SU-DHL-6 (cell line): ENCODE results near the gene PTDSS2.

Experiments used
- H2AFZ ChIP-seq: fragments of 200-600 bp; sonication (generic); 2 replicates; pipeline ENCODE4 v1.6.1; 2014; ENCODE audit warnings: low read depth, mild to moderate bottlenecking, moderate library complexity, mixed read lengths, antibody characterized with exemption, low read length; ENCODE audit not compliant: severe bottlenecking
- H3F3A ChIP-seq: fragments of 200-600 bp; shearing (Covaris generic); 2 replicates; pipeline ENCODE4 v1.6.0; 2016; ENCODE audit warnings: antibody characterized with exemption, mild to moderate bottlenecking; ENCODE audit not compliant: insufficient read depth
- H3K27ac ChIP-seq: fragments of 200-600 bp; sonication (generic); 2 replicates; pipeline ENCODE4 v1.5.1; 2016; ENCODE audit warnings: low read depth, mild to moderate bottlenecking, low read length, moderate library complexity, mixed read lengths
- H3K27me3 ChIP-seq: fragments of 200-600 bp; sonication (generic), shearing (Covaris generic); 2 replicates; pipeline ENCODE4 v1.6.0; 2014; ENCODE audit warnings: mild to moderate bottlenecking, low read length
- H3K36me3 ChIP-seq: fragments of 200-600 bp; sonication (generic); 2 replicates; pipeline ENCODE4 v1.6.1; 2014; ENCODE audit warnings: mild to moderate bottlenecking, low read length, mixed read lengths
- H3K4me2 ChIP-seq: fragments of 300-600, 200-600 bp; shearing (Covaris generic), sonication (generic); 2 replicates; pipeline ENCODE4 v1.6.0; 2014; ENCODE audit warnings: low read length, low read depth, mild to moderate bottlenecking; ENCODE audit not compliant: poor library complexity, severe bottlenecking
- H3K4me3 ChIP-seq: fragments of 200-600 bp; sonication (generic); 2 replicates; pipeline ENCODE4 v1.5.1; 2014; ENCODE audit warnings: antibody characterized with exemption, low read length, mild to moderate bottlenecking, mixed read lengths; ENCODE audit not compliant: insufficient read depth, poor library complexity, severe bottlenecking
- H3K79me2 ChIP-seq: fragments of 200-600 bp; sonication (generic); 2 replicates; pipeline ENCODE4 v1.6.1; 2014; ENCODE audit warnings: mild to moderate bottlenecking, low read length, moderate library complexity; ENCODE audit not compliant: insufficient read depth
- H3K9ac ChIP-seq: fragments of 200-600 bp; sonication (generic); 2 replicates; pipeline ENCODE4 v1.7.0; 2014; ENCODE audit warnings: mild to moderate bottlenecking, low read length
- H3K9me2 ChIP-seq: fragments of 200-600 bp; sonication (generic); replicated peaks from 2 replicates; pipeline ENCODE4 v1.6.1; 2014; ENCODE audit warnings: low read length; ENCODE audit not compliant: insufficient read depth
- H3K9me3 ChIP-seq: fragments of 200-600 bp; sonication (generic); 2 replicates; pipeline ENCODE4 v1.6.1; 2014; ENCODE audit warnings: low read length, mixed read lengths; ENCODE audit not compliant: insufficient read depth
- H4K20me1 ChIP-seq: fragments of 200-600 bp; sonication (generic); 2 replicates; pipeline ENCODE4 v1.6.1; 2014; ENCODE audit warnings: low read depth, mild to moderate bottlenecking, antibody characterized with exemption, low read length, moderate library complexity, mixed read lengths
- EZH2phosphoT487 ChIP-seq: fragments of 200-600 bp; sonication (generic), shearing (Covaris generic); conservative IDR thresholded peaks from 2 replicates; pipeline ENCODE4 v1.6.1; 2018; ENCODE audit warnings: mild to moderate bottlenecking, antibody characterized with exemption, low read length, moderate library complexity, mixed read lengths
- TF ChIP-seq, protein P1 (sequence below): fragments of 200-600 bp; sonication (generic); IDR thresholded peaks from one replicate; pipeline ENCODE4 v1.5.1; 2017; ENCODE audit warnings: antibody characterized with exemption, mild to moderate bottlenecking, low read length, moderate library complexity; ENCODE audit not compliant: insufficient read depth, poor library complexity, severe bottlenecking

PTDSS2 gene

DNA sequence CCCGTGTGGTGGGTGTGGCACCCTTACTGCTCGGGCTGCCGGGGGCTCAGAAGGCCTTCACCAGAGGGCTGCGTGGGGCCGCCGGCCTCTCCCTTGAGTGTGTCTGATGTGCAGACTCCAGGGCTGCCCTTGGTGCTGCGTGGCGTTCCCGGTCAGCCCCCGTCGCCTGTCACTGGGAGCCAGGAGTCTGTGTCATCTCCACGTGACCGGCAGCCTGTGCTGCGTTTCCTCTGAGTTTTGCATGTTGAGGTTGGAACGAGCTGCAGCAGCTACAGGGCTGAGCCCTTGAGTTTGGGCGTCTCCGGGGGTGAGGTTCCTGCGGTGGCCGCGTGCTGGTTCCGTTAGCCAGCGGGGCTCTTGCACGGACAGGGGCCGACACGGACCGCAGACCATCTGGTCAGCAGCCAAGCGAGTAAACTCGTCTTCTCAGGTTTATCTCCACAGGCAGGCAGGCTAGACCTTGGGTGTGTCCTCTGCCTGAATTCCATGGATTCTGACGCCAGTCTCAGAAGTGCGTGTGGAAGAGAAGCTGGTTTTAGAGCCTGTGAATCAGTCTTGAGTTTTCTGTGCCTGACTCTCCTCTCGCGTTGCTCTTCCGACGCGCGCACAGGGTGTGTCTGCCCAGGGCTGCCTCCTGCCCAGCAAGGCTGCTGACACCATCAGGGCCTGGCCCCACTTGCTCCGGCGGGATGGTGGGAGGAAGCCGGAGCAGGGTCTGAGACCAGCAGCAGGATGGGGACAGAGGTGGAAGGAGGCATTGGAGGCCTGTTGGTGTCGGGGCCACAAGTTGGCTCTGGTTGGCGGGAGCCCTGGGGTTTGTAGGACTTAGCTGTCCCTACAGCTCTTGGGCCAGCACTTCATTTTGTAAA, 10.5 kb downstream of the PTDSS2 start:
- H3K9me2 ChIP-seq = no peaks in the 10 kb centered on the region
- no peaks in the 10 kb centered on the region for H3K36me3 ChIP-seq
- no peaks in the 10 kb centered on the region for H4K20me1 ChIP-seq
- no peak for TF ChIP-seq EZH2phosphoT487
- TF ChIP-seq, protein P1, sequence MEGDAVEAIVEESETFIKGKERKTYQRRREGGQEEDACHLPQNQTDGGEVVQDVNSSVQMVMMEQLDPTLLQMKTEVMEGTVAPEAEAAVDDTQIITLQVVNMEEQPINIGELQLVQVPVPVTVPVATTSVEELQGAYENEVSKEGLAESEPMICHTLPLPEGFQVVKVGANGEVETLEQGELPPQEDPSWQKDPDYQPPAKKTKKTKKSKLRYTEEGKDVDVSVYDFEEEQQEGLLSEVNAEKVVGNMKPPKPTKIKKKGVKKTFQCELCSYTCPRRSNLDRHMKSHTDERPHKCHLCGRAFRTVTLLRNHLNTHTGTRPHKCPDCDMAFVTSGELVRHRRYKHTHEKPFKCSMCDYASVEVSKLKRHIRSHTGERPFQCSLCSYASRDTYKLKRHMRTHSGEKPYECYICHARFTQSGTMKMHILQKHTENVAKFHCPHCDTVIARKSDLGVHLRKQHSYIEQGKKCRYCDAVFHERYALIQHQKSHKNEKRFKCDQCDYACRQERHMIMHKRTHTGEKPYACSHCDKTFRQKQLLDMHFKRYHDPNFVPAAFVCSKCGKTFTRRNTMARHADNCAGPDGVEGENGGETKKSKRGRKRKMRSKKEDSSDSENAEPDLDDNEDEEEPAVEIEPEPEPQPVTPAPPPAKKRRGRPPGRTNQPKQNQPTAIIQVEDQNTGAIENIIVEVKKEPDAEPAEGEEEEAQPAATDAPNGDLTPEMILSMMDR = no peak
- H3K27ac ChIP-seq = no peak overlapping the region
- no peak overlapping the region for H3K4me3 ChIP-seq
- H2AFZ ChIP-seq = no peak overlapping the region
- no peaks in the 10 kb centered on the region for H3K79me2 ChIP-seq
- H3K27me3 ChIP-seq = no peaks in the 10 kb centered on the region
- no peaks in the 10 kb centered on the region for H3F3A ChIP-seq
- H3K9me3 ChIP-seq = no peaks in the 10 kb centered on the region
- H3K4me2 ChIP-seq = no peak overlapping the region
- H3K9ac ChIP-seq = no peak overlapping the region

DNA sequence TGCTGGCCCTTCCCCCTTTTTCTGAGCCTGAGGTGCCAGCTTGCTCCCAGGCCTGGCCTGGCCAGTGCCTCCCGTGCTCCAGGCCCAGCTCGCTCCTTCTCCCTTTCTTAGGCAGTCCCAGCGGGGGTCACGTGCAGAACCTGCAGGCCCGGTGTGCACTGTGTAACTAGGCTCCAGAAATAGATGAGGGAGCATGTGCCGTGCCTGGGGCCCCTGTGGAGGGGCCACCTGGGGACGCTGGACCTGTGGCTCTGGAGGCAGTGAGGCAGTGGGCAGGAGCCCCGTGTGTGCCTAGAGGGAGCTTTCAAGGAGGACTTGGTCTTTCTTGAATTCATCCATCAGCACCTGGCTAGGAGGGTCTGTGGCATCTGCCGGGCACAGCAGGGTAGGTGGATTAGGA, 11.5 kb downstream of the PTDSS2 start:
- no peak overlapping the region for H2AFZ ChIP-seq
- no peak overlapping the region for H3K4me3 ChIP-seq
- no peak overlapping the region for H3K27ac ChIP-seq
- no peaks in the 10 kb centered on the region for H4K20me1 ChIP-seq
- H3K9ac ChIP-seq = no peak overlapping the region
- H3K27me3 ChIP-seq = no peaks in the 10 kb centered on the region
- no peaks in the 10 kb centered on the region for H3K79me2 ChIP-seq
- no peak overlapping the region for H3K4me2 ChIP-seq
- no peaks in the 10 kb centered on the region for H3K9me3 ChIP-seq
- no peaks in the 10 kb centered on the region for H3K36me3 ChIP-seq
- no peaks in the 10 kb centered on the region for H3F3A ChIP-seq
- H3K9me2 ChIP-seq = no peaks in the 10 kb centered on the region
- no peak for TF ChIP-seq EZH2phosphoT487
- TF ChIP-seq, protein P1 = no peak

DNA sequence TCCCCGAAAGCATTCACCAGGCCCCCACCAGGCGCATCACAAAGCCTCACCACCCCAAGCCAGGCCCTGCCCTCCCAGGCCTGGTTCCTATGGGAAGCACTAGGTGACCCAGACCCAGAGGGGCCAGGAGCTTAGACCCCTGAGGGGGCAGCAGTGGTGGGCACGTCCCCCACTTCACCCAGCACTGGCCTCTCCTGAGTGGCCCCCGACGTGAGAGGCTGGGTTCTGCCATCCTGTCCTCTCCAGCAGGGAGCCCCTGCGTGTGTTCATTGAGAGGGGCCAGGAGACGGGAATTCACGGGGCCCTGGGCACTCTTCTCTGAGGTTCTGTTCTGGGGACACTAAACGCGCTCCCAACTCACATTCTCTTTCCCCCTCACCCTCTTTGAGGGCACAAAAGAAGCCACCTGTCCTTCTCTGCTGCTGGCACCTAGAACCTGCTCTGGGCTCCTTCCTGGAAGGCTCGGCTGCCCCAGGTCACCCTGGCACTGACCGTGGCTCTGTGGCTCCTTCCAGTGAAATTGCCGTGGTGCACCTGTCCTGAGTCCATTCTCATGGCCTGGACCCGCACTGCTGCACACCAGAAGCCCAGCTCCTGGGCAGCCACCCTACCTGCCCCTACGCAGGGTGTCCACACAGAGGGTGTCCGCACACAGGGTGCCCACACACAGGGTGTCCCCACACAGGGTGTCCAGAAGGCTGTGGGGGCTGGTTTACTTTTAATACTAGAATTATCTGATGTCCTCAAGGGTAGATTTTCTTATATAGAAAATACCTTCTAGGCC, 12.2 kb downstream of the PTDSS2 start:
- Histone ChIP-seq H3K36me3 (no peaks in the 10 kb centered on the region), H3K9me2 (no peaks in the 10 kb centered on the region), H3F3A (no peaks in the 10 kb centered on the region), H3K79me2 (no peaks in the 10 kb centered on the region), H3K27me3 (no peaks in the 10 kb centered on the region), H2AFZ (no peak overlapping the region), H3K4me3 (no peak overlapping the region), H4K20me1 (no peaks in the 10 kb centered on the region), H3K27ac (no peak overlapping the region), H3K9ac (no peak overlapping the region), H3K9me3 (no peaks in the 10 kb centered on the region), H3K4me2 (no peak overlapping the region)
- TF ChIP-seq EZH2phosphoT487 = no peak
- TF ChIP-seq, protein P1 = no peak
